22Rv1 (cell line): ENCODE results near the gene LMAN2L.

ENCODE experiments used
- H3K27ac ChIP-seq: fragments of 450-650 bp; 2 replicates; pipeline ENCODE4 v1.5.1; 2017
- ZFX ChIP-seq: fragments of 450-650 bp; IDR thresholded peaks from 2 replicates; pipeline ENCODE4 v1.6.1; 2017; ENCODE audit warnings: antibody characterized with exemption, borderline replicate concordance
- TF ChIP-seq, protein P1 (sequence below): fragments of 450-650 bp; IDR thresholded peaks from 2 replicates; pipeline ENCODE4 v1.5.1; 2017; ENCODE audit warnings: mild to moderate bottlenecking

LMAN2L gene

DNA sequence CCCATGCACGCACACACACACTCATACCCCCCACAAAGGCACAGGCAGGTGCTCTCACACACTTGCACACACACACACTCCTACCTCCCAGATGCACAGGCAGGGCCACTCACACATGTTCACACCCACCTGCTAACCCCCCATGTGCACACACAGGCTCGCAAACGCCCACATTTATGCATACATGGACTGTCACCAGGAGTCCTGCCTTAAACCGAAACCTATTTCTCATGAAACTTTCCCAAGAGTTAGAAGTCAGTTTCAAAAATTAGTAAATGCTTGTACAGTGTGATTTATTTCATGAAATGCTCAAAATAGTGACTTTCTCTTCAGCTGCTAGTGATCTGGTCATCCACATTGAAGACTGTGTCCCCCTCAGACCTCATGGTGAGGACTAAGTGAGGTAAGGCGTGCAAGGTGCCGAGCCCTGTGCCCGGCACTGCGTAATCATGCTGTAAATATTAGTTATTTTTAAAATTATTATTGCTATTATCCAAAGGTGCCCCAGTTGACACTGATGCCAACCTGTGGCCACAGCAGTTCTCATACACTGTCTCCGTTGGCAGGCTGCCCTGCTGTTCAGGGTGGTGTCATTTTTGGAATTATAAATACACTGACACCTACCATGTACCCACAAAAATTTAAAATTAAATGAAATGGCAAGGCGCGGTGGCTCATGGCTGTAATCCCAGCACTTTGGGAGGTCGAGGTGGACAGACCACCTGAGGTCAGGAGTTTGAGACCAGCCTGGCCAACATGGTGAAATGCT, 33.2 kb upstream of the LMAN2L start:
- H3K27ac ChIP-seq = no peak overlapping the region
- TF ChIP-seq ZFX = no peak
- TF ChIP-seq, protein P1, sequence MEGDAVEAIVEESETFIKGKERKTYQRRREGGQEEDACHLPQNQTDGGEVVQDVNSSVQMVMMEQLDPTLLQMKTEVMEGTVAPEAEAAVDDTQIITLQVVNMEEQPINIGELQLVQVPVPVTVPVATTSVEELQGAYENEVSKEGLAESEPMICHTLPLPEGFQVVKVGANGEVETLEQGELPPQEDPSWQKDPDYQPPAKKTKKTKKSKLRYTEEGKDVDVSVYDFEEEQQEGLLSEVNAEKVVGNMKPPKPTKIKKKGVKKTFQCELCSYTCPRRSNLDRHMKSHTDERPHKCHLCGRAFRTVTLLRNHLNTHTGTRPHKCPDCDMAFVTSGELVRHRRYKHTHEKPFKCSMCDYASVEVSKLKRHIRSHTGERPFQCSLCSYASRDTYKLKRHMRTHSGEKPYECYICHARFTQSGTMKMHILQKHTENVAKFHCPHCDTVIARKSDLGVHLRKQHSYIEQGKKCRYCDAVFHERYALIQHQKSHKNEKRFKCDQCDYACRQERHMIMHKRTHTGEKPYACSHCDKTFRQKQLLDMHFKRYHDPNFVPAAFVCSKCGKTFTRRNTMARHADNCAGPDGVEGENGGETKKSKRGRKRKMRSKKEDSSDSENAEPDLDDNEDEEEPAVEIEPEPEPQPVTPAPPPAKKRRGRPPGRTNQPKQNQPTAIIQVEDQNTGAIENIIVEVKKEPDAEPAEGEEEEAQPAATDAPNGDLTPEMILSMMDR = no peak

GRCh38 chr2:96771796-96772618, 32.1 kb upstream of the LMAN2L start:
- peak overlapping the region; percentile 54 for H3K27ac ChIP-seq
- TF ChIP-seq, protein P1 = 0 out of 2 replicates have a peak, but pooled peaks have one; percentile 14
- TF ChIP-seq ZFX = no peak

DNA sequence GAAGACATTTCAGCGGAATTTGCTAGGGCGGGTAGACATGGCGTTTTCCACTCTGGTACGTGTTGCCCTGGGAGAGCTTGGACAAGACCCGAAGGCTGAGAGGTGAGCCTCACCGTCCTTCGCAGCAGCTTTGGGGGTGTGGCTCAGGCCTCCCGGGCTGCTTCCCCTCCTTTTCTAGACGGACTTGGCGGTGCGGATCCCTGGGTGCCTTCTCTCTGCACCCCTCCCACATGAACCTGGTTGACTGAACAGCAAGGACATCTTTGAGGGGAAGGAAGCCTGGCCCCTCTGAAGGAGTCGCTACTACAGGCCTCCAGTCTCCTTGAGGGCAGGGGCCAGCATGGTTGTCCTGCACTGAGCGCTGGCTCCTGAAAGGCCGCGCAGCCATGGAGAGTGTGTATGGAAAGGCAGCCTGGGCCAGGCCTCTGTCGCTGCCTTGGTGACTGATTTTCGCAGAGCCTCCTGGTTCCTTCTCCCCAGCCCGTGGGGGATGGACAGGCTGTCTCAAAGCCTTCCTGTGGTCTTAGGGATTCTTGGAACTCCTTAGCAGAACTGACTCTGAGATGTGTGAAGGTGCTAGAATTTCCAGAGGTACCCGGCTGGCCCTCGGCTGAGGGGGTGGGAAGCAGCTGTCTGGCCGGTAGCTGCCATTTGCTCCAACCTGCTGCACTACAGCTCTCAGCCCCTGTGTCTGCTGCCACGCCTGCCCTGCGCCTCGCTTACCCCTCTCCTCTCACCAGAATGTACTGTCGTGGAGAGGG, 30.8 kb upstream of the LMAN2L start:
- 0 out of 2 replicates have a peak overlapping the region, but pooled peaks have one; percentile 4 for H3K27ac ChIP-seq
- TF ChIP-seq, protein P1 = no peak
- no peak for TF ChIP-seq ZFX

DNA sequence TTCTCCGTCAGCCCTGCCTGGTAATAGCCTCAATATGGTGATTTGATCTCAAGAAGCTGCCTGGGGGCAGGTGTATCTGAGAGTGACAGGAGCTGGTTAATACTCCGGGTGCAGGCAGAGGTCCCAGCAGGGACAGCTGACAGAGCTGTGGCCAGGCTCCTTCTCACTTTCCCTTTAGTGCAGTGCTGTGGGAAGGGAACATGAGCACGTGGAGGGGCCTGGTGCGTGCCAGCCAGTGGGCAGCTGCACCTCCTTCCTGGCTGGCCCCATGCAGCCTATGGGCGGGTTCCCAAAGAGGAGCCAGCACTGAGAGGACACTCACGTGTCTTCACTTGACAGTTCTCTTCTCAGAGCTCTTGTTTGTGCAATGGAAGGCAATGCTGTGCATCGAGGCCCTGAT, 29.9 kb upstream of the LMAN2L start:
- no peak for TF ChIP-seq ZFX
- H3K27ac ChIP-seq = 0 out of 2 replicates have a peak overlapping the region, but pooled peaks have one; percentile 4

- no peak overlapping the region for H3K27ac ChIP-seq
- TF ChIP-seq ZFX = no peak
- TF ChIP-seq, protein P1 = no peak
Observed at GRCh38 chr2:96768083-96768561, 28.3 kb upstream of the LMAN2L start.

GRCh38 chr2:96767135-96767871, 27.4 kb upstream of the LMAN2L start:
- H3K27ac ChIP-seq = no peak overlapping the region
- TF ChIP-seq, protein P1 = no peak
- TF ChIP-seq ZFX = no peak

- TF ChIP-seq ZFX = no peak
- TF ChIP-seq, protein P1 = no peak
- no peak overlapping the region for H3K27ac ChIP-seq
Observed at GRCh38 chr2:96764253-96764637, 24.4 kb upstream of the LMAN2L start.
